Fibroblast of skin of right biceps (primary cell): ENCODE measurements around the gene PXN.
"Not testable (repeated sequence)": the region's sequence is repeated elsewhere in the genome, so short reads cannot be mapped to it uniquely, and the experiment has no call there.

Experiments
- DNase-seq: peaks from one replicate; pipeline ENCODE4 v3.0.0-alpha.2; 2013

The PXN gene

GRCh38 chr12:120206228-120206627, 59.3 kb downstream of the PXN start:
- DNase-seq = no peak

GRCh38 chr12:120204171-120204570, 61.4 kb downstream of the PXN start:
- no peak for DNase-seq

- no peak for DNase-seq
Observed at GRCh38 chr12:120200364-120200800, 65.1 kb downstream of the PXN start.

- peak; percentile 56 for DNase-seq
Observed at GRCh38 chr12:120199595-120200306, 65.8 kb downstream of the PXN start.

- no peak for DNase-seq
Observed at GRCh38 chr12:120199025-120199424, 66.5 kb downstream of the PXN start.

- DNase-seq = no peak
Observed at GRCh38 chr12:120197542-120197887, 68.0 kb downstream of the PXN start.

GRCh38 chr12:120196817-120197541, 68.6 kb downstream of the PXN start:
- not testable (repeated sequence) for DNase-seq

- DNase-seq = no peak
Observed at GRCh38 chr12:120196363-120196762, 69.2 kb downstream of the PXN start.

- DNase-seq = peak; percentile 81
Observed at GRCh38 chr12:120194534-120195395, 70.8 kb downstream of the PXN start, which contains the start of gene GCN1. GCN1 (minus strand) TSS chr12:120194715; CDS start chr12:120194697, 18 bp downstream.

GRCh38 chr12:120194226-120194533, 71.3 kb downstream of the PXN start:
- DNase-seq = no peak

GRCh38 chr12:120193286-120193685, 72.2 kb downstream of the PXN start:
- DNase-seq = not testable (repeated sequence)

GRCh38 chr12:120190985-120191480, 74.5 kb downstream of the PXN start:
- DNase-seq = no peak

GRCh38 chr12:120190386-120190785, 75.1 kb downstream of the PXN start:
- no peak for DNase-seq

GRCh38 chr12:120186654-120187053, 78.9 kb downstream of the PXN start:
- no peak for DNase-seq

- DNase-seq = peak; percentile 43
Observed at GRCh38 chr12:120183211-120183631, 82.3 kb downstream of the PXN start.

GRCh38 chr12:120181991-120182631, 83.4 kb downstream of the PXN start:
- DNase-seq = peak; percentile 44

- no peak for DNase-seq
Observed at GRCh38 chr12:120180975-120181374, 84.6 kb downstream of the PXN start.

GRCh38 chr12:120175537-120175936, 90.0 kb downstream of the PXN start:
- no peak for DNase-seq

- no peak for DNase-seq
Observed at GRCh38 chr12:120175062-120175461, 90.5 kb downstream of the PXN start.

- no peak for DNase-seq
Observed at GRCh38 chr12:120172053-120172452, 93.5 kb downstream of the PXN start.

GRCh38 chr12:120170631-120171030, 94.9 kb downstream of the PXN start:
- DNase-seq = no peak

GRCh38 chr12:120169946-120170345, 95.6 kb downstream of the PXN start:
- DNase-seq = no peak

GRCh38 chr12:120168337-120168736, 97.2 kb downstream of the PXN start:
- DNase-seq = no peak
